HG03280 (cell line): ENCODE results near the gene C16orf92.
"Not testable (repeated sequence)": the region's sequence is repeated elsewhere in the genome, so short reads cannot be mapped to it uniquely, and the experiment has no call there.

ENCODE experiments used
- ATAC-seq: cut with Tn5 transposase; IDR thresholded peaks from one replicate; pipeline ENCODE4 v1.9.1; 2021; ENCODE audit warnings: mild to moderate bottlenecking, moderate library complexity; ENCODE audit not compliant: unreplicated experiment

The C16orf92 gene

DNA sequence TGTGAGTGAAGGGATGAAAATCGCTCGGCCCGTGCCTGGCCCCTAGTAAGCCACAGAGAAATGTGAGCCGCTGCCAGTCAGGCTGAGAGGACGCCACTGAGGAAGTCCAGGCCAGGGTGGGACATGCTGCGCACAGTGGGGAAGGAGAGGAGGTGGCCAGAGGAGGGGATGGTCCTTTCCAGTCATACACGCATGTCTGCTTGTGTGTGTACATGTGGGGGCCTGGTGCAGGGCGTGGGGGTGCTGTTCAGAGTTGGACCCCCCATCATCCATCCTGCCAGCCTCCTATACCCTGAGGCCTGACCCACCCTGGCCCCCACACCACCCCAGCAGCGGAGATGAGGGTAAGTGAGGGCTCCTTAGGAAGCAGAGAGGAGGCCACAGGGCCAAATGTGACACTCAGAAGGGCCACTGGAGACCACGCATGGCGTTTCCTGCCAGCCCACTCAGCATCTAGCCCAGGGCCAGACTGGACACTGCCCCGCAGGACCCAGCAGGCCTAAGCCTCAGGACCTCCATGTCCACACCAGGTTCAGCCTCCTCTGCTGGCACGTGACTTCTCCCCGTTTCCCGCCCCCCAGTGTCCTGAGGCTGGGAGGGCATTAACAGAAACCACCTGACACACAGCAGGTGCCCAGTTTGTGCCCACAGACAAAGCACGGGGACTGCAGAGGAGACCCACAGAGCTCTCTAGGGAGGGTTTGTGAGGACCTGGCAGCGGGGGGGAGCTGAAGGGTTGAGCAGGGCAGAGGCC lies 19.2 kb upstream of the C16orf92 start:
- no peak for ATAC-seq

- ATAC-seq = no peak
Observed at GRCh38 chr16:30004424-30004776, 18.6 kb upstream of the C16orf92 start.

GRCh38 chr16:30004811-30005242 lies 18.2 kb upstream of the C16orf92 start:
- ATAC-seq = no peak

- ATAC-seq = no peak
Observed at GRCh38 chr16:30005341-30006094, 17.5 kb upstream of the C16orf92 start.

DNA sequence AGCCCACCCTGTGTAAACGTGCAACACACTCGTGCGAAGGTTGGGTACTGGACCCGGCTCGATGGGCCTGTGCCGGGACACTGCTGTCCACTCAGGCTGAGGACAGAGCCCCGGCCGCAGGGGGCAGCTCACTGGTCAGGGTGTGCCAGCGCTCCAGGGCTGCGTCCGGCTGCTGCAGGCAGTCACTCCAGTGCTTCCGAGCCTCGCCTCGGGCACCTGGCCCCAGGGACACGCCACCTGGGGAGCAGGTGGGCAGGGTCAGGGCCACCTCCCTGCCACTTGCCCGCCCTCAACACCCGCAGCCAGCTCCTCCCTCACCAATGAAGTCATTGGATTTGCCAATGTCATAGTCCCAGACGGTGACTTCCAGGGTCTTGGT lies 16.9 kb upstream of the C16orf92 start:
- no peak for ATAC-seq

- no peak for ATAC-seq
Observed at GRCh38 chr16:30006659-30007377, 16.2 kb upstream of the C16orf92 start.

DNA sequence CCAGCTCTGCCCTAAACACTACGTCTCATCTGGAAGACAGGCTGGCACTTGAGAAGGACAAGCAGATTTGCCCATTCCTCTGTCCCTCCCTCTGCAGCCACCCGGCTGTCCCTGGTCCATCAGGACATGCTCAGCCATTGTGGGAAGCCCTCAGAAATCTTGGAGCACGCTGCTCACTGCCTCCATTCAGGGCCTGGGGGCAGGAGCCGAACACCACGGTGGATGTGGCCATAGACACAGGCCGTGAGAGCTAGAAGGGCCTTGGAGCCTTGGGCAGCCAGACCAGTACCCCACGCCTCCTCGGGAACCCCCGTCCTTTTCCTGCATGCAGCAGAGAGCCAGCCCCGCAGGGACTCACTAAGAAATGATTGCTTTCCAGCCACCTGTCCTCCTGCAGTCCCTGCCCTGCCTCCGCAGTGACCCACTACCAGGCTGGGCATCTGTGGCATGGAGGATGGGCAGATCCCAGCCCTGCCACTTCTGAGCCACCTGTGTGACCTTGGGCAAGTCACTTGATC lies 15.6 kb upstream of the C16orf92 start:
- ATAC-seq = no peak

- no peak for ATAC-seq
Observed at GRCh38 chr16:30009085-30009862, 13.7 kb upstream of the C16orf92 start.

DNA sequence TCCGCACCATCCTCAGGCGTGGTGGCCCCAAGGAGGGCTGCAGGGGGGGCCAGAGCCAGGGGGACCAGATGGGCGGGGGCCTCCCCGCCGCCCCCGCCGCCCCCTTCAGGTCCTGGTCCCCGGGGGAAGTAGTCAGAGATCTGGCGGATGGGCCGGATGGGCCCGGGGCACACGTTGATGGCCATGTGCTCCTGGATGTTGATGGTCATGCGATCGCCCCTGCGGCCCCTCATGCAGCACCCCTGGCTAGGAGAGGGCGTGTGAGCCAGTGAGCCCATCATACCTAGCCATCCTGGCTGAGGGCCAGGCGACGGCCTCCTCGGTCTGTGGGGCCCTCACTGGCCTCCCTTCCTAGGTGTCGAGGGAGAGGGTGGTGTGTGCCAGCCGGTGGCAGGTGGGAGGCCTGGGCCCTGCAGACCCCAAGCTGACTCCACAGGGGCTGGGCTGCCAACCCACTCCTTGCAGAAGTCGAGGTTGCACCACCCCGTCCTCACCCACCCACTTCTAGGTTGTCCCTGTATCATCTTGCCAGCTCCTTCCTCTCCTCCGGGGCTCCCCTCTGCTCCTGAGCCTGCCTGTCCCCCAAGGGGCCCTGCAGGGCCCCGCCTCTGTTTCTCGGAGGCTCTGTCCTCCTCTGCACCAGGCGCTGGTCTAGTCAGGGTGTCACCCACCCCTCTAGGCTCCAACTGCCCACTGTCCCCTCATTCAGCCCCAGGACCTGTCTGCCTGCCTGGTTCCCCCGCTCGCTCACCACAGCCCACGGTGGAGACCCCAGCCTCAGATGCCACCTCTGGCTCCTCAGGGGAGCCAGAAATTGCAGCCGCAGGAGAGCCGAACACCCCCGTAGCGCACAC lies 12.8 kb upstream of the C16orf92 start:
- no peak for ATAC-seq

DNA sequence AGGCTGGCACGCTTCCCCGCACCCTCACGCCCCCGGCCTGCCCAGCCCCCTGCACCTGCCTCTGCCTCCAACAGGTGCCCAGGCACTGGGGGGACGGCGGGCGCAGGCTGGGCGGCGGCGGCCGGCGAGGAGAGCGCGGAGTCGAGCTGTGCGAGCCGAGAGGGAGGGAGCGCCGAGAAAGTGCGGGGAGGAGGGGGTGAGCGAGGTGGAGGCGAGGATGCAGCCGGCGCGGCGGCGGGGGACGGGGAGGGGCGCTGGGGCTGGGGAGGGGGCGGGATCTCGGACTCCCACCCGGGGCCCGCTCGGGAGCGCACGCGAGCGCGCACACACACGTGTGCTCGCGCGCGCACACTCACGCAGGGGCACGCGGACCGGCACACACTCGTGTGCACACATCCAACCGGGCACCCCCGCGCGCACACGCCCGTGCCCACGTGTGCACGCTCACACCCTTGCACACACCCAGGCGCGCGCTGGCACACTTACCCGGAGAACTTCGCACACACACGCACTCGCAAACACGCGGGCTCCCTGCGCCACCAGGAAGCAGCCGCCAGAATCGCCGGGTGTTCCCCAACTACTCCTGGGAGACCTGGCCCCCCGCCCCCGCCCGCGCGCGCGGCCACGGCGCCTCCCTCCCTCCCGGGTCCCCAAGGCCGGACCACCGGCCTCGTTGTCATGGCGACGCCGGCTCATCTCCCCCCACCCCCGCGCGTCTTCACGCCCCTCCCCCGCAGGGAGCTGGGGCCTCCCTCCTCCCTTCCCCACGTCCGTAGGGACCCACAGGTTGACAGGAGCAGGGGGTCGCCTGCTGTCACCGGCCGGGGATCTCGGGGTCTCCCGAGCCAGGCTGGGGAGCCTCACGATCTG lies 11.9 kb upstream of the C16orf92 start, which contains the start of gene DOC2A:
Gene DOC2A (minus strand): TSS at position 184 of the 870 bp plus-strand sequence. CDS start 805 bp downstream, outside the sequence.
- no peak for ATAC-seq

GRCh38 chr16:30011714-30012504 lies 11.1 kb upstream of the C16orf92 start:
- no peak for ATAC-seq

DNA sequence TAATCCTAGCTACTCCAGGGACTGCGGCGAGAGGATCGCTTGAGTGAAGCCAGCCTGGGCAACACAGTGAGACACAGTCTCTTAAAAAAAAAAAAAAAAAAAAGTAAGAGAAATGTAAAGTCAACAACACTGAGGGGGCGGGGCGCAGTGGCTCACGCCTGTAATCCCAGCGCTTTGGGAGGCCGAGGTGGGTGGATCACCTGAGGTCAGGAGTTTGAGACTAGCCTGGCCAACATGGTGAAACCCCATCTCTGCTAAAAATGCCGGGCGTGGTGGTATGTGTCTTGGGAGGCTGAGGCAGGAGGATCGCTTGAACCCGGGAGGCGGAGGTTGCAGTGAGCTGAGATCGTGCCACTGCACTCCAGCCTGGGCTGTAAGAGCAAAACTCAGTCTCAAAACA lies 10.4 kb upstream of the C16orf92 start:
- ATAC-seq = not testable (repeated sequence)

DNA sequence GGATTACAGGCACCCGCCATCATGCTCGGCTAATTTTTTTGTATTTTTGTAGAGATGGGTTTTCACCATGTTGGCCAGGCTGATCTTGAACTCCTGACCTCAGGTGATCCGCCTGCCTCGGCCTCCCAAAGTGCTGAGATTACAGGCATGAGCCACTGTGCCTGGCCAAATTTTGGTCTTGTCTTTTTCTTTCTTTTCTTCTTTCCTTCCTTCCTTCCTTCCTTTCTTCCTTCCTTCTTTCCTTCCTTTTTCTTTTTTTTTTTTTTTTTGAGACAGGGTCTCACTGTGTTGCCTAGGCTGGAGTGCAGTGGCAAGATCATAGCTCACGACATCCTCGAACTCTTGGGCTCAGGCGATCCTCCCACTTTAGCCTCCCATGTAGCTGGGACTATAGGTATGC lies 7.5 kb upstream of the C16orf92 start:
- not testable (repeated sequence) for ATAC-seq

- no peak for ATAC-seq
Observed at GRCh38 chr16:30016555-30017276, 6.3 kb upstream of the C16orf92 start.

DNA sequence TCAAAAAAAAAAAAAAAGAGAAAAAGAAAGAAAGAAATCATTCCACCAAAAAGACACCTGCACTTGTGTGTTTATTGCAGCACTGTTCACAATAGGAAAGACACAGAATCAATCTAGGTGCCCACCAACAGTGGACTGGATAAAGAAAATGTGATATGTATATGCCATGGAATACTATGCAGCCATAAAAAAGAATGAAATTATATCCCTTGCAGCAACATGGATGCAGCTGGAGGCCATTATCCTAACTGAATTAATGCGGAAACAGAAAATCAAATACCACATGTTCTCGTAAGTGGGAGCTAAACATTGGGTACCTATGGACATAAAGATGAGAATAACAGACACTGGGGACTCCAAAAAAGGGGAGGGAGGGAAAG lies 5.7 kb upstream of the C16orf92 start:
- no peak for ATAC-seq

GRCh38 chr16:30017937-30018336 lies 5.1 kb upstream of the C16orf92 start:
- ATAC-seq = not testable (repeated sequence)

- ATAC-seq = no peak
Observed at GRCh38 chr16:30018731-30019158, 4.3 kb upstream of the C16orf92 start.
